ENCODE measurements around the gene COL27A1. TPM values are rescaled to one million over a fixed set of nuclear protein-coding genes. Genes with fewer than 3 reads are reported as not detected.

The COL27A1 gene
- total RNA-seq, 1 donor from 2014 or later: 13.7 TPM

DNA sequence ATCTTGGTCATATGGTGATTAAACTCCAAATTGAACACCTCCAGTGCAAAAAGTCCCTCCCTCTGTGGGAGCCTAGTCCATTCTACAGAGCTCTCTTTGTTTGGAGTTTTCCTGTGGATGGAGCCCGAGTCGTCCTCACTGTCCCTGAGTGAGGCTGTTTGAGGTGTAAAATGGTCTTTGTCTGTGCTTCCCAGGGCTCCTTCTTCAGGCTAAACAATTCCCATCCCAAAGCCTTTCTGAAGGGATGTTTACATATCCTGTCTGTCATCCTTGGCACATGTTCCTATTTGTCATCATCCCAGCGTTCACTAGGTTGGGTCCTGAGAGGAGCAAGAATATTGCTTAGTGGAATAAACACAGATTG lies 68.9 kb downstream of the COL27A1 start:
- Histone ChIP-seq H3K4me3 (no peak overlapping the region), H3K9me3 (no peaks in the 10 kb centered on the region), H3K27me3 (no peaks in the 10 kb centered on the region), H3K36me3 (no peaks in the 10 kb centered on the region), H3K27ac (no peak overlapping the region), H3K4me1 (no peaks in the 10 kb centered on the region)
- TF ChIP-seq, protein P1, sequence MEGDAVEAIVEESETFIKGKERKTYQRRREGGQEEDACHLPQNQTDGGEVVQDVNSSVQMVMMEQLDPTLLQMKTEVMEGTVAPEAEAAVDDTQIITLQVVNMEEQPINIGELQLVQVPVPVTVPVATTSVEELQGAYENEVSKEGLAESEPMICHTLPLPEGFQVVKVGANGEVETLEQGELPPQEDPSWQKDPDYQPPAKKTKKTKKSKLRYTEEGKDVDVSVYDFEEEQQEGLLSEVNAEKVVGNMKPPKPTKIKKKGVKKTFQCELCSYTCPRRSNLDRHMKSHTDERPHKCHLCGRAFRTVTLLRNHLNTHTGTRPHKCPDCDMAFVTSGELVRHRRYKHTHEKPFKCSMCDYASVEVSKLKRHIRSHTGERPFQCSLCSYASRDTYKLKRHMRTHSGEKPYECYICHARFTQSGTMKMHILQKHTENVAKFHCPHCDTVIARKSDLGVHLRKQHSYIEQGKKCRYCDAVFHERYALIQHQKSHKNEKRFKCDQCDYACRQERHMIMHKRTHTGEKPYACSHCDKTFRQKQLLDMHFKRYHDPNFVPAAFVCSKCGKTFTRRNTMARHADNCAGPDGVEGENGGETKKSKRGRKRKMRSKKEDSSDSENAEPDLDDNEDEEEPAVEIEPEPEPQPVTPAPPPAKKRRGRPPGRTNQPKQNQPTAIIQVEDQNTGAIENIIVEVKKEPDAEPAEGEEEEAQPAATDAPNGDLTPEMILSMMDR (IDR thresholded peaks at IDR 0.05): no peak
- DNase-seq (no peak), ATAC-seq (no peak)
- intact Hi-C loops (cut with DNase I): no loop called here

GRCh38 chr9:114225561-114226212 lies 70.3 kb downstream of the COL27A1 start:
- H3K27ac ChIP-seq: no peak overlapping the region
- H3K36me3 ChIP-seq: no peaks in the 10 kb centered on the region
- ATAC-seq (no peak), DNase-seq (no peak)
- TF ChIP-seq, protein P1 (IDR thresholded peaks at IDR 0.05): no peak
- intact Hi-C loops (cut with DNase I): no loop called here
- H3K4me3 ChIP-seq: no peak overlapping the region
- no peaks in the 10 kb centered on the region for H3K9me3 ChIP-seq
- H3K27me3 ChIP-seq: no peaks in the 10 kb centered on the region
- H3K4me1 ChIP-seq: no peaks in the 10 kb centered on the region

DNA sequence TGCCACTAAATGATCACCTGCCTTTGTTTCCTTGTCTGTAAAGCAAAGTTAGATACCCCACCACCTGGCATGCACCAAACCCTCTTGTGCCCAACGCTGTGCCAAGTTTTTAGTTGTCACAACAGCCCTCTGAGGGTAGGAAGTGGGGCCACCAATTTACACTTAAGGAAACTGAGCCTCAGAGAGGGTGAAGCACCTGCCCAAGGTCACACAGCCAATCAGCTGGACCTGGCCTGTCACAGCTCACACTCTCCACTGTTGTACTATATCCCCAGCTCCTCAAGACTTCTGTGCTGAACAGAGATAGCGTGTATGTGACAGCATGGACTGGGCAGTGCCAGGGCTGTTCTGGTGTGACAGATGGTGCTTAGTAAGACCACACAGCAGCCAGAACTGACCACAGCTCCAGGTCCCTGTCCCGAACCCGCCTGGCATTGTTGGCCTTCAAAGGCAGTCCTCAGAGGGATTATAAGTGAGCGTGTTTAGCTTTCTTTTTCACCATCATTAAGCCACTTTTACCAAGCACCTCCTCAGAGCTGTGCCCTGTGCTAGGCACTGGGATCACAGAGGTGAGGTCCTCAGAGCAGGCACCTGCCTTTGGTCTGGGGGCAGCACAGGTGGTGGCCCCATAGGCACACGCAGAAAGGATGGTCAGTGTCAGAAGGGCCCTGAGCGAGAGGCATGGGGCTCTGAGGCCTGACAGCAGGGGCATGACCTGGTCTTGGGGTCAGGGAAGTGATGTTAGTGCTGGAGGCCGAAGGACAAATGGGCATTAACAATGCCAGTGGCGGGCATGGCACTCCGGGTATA lies 71.1 kb downstream of the COL27A1 start:
- no peak for ATAC-seq
- TF ChIP-seq, protein P1 (IDR thresholded peaks at IDR 0.05): no peak
- DNase-seq: no peak
- intact Hi-C loops (cut with DNase I): no loop called here
- Histone ChIP-seq H3K27ac (no peak overlapping the region), H3K4me1 (no peaks in the 10 kb centered on the region), H3K9me3 (no peaks in the 10 kb centered on the region), H3K27me3 (no peaks in the 10 kb centered on the region), H3K36me3 (no peaks in the 10 kb centered on the region), H3K4me3 (no peak overlapping the region)

DNA sequence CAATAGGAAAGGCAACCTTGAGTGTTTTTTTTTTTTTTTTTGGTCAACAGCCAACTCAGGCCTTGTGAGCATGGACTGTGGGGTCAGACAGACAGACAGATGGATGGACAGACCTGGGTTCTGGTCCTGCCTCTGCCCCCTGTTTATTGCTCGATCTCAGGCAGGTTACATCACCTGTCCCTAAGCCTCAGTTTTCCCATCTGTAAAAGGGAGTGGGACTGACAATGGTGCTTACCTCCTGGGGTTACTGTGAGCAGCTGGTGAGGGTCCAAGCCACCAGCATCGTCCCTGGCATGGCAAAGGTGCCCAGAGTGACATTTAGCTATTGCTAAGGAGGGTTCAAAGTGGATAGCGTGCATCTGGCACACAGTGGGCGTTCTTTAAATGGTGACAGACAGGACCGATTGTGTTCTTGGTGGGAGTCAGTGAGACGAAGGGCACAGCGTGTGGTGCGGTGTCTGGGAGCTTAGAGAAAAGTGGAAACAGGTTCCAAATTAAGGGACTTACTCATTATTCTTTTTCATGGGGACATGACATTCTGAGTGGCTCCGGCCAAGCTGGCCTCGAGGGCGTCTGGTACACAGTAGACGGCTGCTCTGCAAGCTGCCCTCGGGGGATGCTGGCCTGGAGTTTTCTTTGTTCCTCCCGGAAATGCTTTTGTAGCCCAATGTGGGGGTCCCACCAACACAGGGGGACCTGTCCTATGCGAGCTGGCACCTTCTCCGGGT lies 72.1 kb downstream of the COL27A1 start:
- ATAC-seq: no peak
- H3K4me3 ChIP-seq: no peak overlapping the region
- H3K36me3 ChIP-seq: no peaks in the 10 kb centered on the region
- intact Hi-C loops (cut with DNase I): no loop called here
- no peaks in the 10 kb centered on the region for H3K9me3 ChIP-seq
- no peaks in the 10 kb centered on the region for H3K27me3 ChIP-seq
- TF ChIP-seq, protein P1 (IDR thresholded peaks at IDR 0.05): no peak
- DNase-seq: no peak
- H3K27ac ChIP-seq: no peak overlapping the region
- no peaks in the 10 kb centered on the region for H3K4me1 ChIP-seq

GRCh38 chr9:114228016-114228808 lies 72.9 kb downstream of the COL27A1 start:
- ATAC-seq: no peak
- intact Hi-C loops (cut with DNase I): no loop called here

More at GRCh38 chr9:114228016-114228808, 72.9 kb downstream of the COL27A1 start:
- Histone ChIP-seq H3K4me1 (no peaks in the 10 kb centered on the region), H3K36me3 (no peaks in the 10 kb centered on the region), H3K9me3 (no peaks in the 10 kb centered on the region), H3K27ac (no peak overlapping the region), H3K27me3 (no peaks in the 10 kb centered on the region), H3K4me3 (no peak overlapping the region)
- TF ChIP-seq, protein P1 (IDR thresholded peaks at IDR 0.05): no peak
- DNase-seq: no peak

All from upper lobe of right lung (tissue), 1 donor.